Cardiac fibroblast (primary cell): ENCODE data around the gene HARBI1.

Source experiments
- DNase-seq, 2 donors: peaks; one replicate each; pipeline versions ENCODE4 v3.0.0 to v3.0.0-alpha.2; 2010; ENCODE audit warnings: low read depth in 2 of 2
- H3K4me3 ChIP-seq, 2 donors: replicated peaks in 1 of 2; 1 replicate in 1 of 2; 2 replicates in 1 of 2; pipeline ENCODE4 v1.5.1; 2011; ENCODE audit warnings: low read depth in 2 of 2, low read length in 2 of 2, mild to moderate bottlenecking in 2 of 2, moderate library complexity in 1 of 2
- TF ChIP-seq, protein P1 (sequence below): IDR thresholded peaks from one replicate; pipeline ENCODE4 v1.5.1; 2011; ENCODE audit warnings: low read depth, mild to moderate bottlenecking, low read length, inconsistent platforms

The HARBI1 gene, protein sequence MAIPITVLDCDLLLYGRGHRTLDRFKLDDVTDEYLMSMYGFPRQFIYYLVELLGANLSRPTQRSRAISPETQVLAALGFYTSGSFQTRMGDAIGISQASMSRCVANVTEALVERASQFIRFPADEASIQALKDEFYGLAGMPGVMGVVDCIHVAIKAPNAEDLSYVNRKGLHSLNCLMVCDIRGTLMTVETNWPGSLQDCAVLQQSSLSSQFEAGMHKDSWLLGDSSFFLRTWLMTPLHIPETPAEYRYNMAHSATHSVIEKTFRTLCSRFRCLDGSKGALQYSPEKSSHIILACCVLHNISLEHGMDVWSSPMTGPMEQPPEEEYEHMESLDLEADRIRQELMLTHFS

DNA sequence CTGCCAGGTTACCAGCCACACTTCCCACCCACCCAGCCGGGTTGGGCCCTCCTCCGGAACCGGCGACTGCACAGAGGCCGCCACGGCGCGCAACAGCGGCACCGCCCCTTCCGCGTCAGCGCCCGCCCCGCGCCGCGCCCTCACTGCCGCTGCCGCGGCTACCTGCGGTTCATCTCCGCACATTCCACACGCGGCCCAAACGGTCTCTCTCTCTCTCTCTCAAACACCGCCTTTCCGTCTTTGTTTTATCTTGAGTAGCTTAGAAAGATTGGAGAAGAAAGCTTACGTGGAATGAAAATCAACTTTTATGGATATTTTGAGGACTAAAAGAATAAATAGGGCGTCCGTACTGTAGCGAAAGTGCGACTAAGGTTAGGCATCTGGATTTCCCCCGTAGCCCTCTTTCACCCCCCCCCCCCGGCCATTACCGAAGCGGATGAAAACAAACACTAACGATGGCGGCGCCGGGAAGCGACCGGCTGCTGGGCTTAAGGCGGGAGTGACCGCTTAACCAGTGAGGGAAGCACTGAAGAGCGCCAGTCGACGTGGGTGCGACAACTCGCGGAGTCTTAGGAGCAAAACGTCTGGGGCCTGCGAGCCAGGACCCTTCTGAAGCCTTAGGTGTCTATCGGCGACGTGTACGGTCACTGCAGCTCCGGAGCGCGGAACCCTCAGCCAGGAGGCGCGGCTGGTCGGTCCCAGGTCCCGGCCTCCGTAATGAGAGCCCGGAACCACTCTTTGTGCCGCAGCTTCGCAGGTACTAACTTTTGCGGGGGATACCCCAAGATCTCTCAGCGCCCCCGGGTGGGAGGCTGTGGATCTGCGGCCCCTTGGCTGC is at the start of gene HARBI1, which contains the start of gene ATG13:
TSS of gene HARBI1 (minus strand) at position 94 of the 838 bp plus-strand sequence. CDS start 990 bp downstream, outside the sequence.
TSS of gene ATG13 (plus strand) at position 420 of the 838 bp plus-strand sequence. CDS start 26,739 bp downstream, outside the sequence.
- TF ChIP-seq, protein P1, sequence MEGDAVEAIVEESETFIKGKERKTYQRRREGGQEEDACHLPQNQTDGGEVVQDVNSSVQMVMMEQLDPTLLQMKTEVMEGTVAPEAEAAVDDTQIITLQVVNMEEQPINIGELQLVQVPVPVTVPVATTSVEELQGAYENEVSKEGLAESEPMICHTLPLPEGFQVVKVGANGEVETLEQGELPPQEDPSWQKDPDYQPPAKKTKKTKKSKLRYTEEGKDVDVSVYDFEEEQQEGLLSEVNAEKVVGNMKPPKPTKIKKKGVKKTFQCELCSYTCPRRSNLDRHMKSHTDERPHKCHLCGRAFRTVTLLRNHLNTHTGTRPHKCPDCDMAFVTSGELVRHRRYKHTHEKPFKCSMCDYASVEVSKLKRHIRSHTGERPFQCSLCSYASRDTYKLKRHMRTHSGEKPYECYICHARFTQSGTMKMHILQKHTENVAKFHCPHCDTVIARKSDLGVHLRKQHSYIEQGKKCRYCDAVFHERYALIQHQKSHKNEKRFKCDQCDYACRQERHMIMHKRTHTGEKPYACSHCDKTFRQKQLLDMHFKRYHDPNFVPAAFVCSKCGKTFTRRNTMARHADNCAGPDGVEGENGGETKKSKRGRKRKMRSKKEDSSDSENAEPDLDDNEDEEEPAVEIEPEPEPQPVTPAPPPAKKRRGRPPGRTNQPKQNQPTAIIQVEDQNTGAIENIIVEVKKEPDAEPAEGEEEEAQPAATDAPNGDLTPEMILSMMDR = peak; percentile 91
- DNase-seq = peak; percentile 90 to 95
- peak within 1 kb of the TSS; percentile 80 to 97 for H3K4me3 ChIP-seq

DNA sequence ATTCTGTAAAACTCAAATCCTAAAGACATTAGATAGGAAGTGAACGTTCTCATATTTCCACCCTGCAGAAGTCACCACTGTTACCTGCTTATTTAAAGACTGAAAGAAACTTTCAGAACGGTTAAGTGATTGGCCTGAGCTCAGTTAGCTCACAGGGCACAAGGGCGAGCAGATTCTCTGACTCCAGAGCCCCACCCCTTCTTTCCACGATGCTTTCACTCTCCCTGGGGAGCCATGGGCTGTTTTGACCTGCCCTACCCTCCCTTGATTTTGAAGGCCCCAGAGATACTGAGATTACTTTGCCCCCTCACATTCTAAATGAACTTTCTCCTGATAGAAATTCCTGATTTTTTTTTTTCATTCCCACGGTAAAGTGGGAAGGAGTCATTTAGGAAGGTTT is 49.5 kb upstream of the HARBI1 start:
- DNase-seq = peak in 1 of 2 donors; percentile 50
- TF ChIP-seq, protein P1 = no peak
- no peak overlapping the region for H3K4me3 ChIP-seq

DNA sequence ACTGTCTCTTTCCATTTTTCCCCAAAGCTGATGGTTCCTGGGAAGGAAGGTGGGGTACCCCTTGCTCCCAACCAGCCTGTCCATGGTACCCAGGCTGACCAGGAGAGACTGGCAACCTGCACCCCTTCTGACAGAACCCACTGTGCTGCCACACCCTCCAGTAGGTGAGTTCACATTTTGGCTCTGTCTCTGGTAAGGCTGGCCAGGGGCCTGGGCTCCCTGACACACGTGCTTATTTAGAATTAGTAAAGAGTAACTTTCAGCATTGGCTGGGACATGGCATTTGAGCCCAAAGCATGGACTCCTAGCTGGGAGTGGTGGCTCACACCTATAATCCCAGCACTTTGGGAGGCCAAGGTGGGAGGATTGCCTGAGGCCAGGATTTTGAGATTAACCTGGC is 48.3 kb upstream of the HARBI1 start:
- TF ChIP-seq, protein P1 = no peak
- DNase-seq = no peak

DNA sequence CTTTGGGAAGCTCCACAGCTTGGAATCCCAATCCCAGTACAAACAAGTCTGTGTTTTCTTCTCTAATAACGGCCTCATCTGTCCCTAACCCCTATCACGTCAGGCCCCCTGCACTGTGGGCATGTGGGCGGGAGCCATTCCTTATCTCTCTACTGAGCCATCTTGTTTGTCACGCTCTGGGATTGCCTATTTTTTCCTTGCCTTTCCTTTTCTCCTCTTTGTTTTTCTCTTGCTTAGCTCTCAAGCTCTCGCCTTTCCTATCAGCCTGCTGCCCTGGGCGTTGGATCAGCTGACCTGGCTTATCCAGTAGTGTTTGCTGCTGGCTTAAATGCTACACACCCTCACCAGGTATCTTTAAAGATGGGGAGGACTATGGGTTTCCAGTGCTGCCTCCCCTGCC is 47.6 kb upstream of the HARBI1 start:
- no peak for DNase-seq

More for the DNA sequence above, 48.3 kb upstream of the HARBI1 start:
- no peak overlapping the region for H3K4me3 ChIP-seq

DNA sequence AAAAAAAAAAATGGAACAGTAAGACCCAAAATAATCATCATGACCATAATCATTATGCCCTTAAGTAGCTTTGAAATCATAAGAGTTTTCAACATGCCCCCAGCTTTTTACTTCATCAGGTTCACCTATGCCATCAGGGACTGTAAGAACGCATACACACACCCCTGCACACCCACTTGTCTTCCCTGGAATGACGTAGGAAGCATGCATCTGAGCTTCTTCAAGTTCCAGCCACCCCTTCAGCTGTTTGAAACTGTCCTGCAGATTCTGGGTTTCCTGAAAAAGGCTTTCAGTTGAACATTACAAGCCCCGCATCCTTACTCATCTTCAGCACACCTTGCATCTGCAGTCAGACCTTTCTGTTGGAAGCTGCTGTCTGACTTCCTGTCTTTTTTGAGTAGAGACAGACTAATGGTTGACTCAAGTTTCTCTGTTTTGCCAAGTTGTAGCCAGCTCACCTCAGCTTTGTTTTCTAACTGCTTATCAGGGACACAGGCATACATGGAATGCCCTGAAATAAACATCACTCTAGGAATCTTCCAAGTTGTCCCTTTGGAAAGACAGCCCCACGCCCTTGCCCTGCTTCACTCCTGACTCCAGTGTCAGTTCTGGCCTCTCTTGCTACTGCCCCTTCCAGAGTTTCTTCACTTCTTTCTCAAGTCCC is 46.4 kb upstream of the HARBI1 start:
- no peak overlapping the region for H3K4me3 ChIP-seq
- DNase-seq = peak in 1 of 2 donors; percentile 30
- TF ChIP-seq, protein P1 = no peak

More for the DNA sequence above, 47.6 kb upstream of the HARBI1 start:
- TF ChIP-seq, protein P1 = no peak
- no peak overlapping the region for H3K4me3 ChIP-seq

DNA sequence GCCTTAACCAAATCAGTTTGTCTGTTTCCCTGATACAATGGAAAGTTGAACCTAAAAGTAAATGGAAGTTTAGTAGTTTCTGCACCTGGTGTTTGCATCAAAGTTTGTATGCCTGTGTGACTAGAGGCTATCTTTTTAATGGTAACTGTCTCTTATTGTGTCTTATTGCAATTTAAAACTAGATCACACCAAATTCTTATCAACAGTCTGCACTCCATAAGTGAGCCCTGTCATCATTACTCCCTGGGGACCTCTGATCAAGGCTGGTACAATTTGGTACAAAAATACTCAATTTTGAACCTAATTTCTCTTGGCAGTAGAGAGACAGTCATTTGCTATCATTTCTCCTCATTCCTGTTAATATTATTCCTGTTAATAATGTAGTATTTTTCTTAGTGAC is 45.3 kb upstream of the HARBI1 start:
- DNase-seq = no peak
- TF ChIP-seq, protein P1 = no peak

More for the DNA sequence above, 45.3 kb upstream of the HARBI1 start:
- H3K4me3 ChIP-seq = no peak overlapping the region
